MM.1S (cell line): ENCODE results near the gene HSD17B14.

ENCODE experiments used
- DNase-seq: peaks from one replicate; pipeline ENCODE4 v3.0.0-alpha.2; 2015
- H2AFZ ChIP-seq: fragments of 300-600 bp; sonication (generic); 2 replicates; pipeline ENCODE4 v1.6.0; 2016; ENCODE audit warnings: antibody characterized with exemption, low read length
- H3F3A ChIP-seq: fragments of 300-600 bp; sonication (generic); 2 replicates; pipeline ENCODE4 v1.6.1; 2016; ENCODE audit warnings: mild to moderate bottlenecking, antibody characterized with exemption, low read length, moderate library complexity, mixed read lengths; ENCODE audit not compliant: insufficient read depth
- H3K27ac ChIP-seq: fragments of 300-600 bp; sonication (generic); 2 replicates; pipeline ENCODE4 v1.5.1; 2016; ENCODE audit warnings: mild to moderate bottlenecking, low read length
- H3K27me3 ChIP-seq: fragments of 300-600 bp; sonication (generic); replicated peaks from 2 replicates; pipeline ENCODE4 v1.6.0; 2016; ENCODE audit warnings: low read length; ENCODE audit not compliant: insufficient read depth
- H3K36me3 ChIP-seq: fragments of 300-600 bp; sonication (generic); replicated peaks from 2 replicates; pipeline ENCODE4 v1.6.1; 2016; ENCODE audit warnings: mild to moderate bottlenecking, low read length, mixed read lengths; ENCODE audit not compliant: insufficient read depth
- H3K4me1 ChIP-seq: fragments of 300-600 bp; sonication (generic); 2 replicates; pipeline ENCODE4 v1.6.1; 2016; ENCODE audit warnings: low read length, mixed read lengths
- H3K4me2 ChIP-seq: fragments of 300-600 bp; sonication (generic); 2 replicates; pipeline ENCODE4 v1.6.0; 2016; ENCODE audit warnings: low read depth, low read length
- H3K4me3 ChIP-seq: fragments of 300-600 bp; sonication (generic); 2 replicates; pipeline ENCODE4 v1.5.1; 2016; ENCODE audit warnings: low read length, mixed read lengths
- H3K79me2 ChIP-seq: fragments of 300-600 bp; sonication (generic); 2 replicates; pipeline ENCODE4 v1.6.1; 2016; ENCODE audit warnings: mixed run types, low read length, mixed read lengths
- H3K9ac ChIP-seq: fragments of 300-600 bp; sonication (generic); 2 replicates; pipeline ENCODE4 v1.6.1; 2016; ENCODE audit warnings: low read length, mixed read lengths
- H3K9me2 ChIP-seq: fragments of 300-600 bp; sonication (generic); replicated peaks from 2 replicates; pipeline ENCODE4 v1.6.1; 2016; ENCODE audit warnings: mild to moderate bottlenecking, low read length, mixed read lengths; ENCODE audit not compliant: insufficient read depth
- H3K9me3 ChIP-seq: fragments of 300-600 bp; sonication (generic); replicated peaks from 2 replicates; pipeline ENCODE4 v1.6.1; 2016; ENCODE audit warnings: mild to moderate bottlenecking, low read length, mixed read lengths; ENCODE audit not compliant: insufficient read depth
- H4K20me1 ChIP-seq: fragments of 300-600 bp; sonication (generic); 2 replicates; pipeline ENCODE4 v1.6.1; 2016; ENCODE audit warnings: mild to moderate bottlenecking, low read length, moderate library complexity, mixed read lengths; ENCODE audit not compliant: insufficient read depth
- CTCF ChIP-seq: fragments of 300-600 bp; sonication (generic); IDR thresholded peaks from 2 replicates; pipeline ENCODE4 v1.5.1; 2016; ENCODE audit warnings: antibody characterized with exemption, low read length, mixed read lengths
- EZH2 ChIP-seq: fragments of 300-600 bp; sonication (generic); optimal IDR thresholded peaks from 2 replicates; pipeline ENCODE3; 2017; ENCODE audit warnings: low read depth, mild to moderate bottlenecking, antibody characterized with exemption, low read length, mixed read lengths
- EZH2phosphoT487 ChIP-seq: fragments of 300-600 bp; sonication (generic); IDR thresholded peaks from 2 replicates; pipeline ENCODE4 v1.6.1; 2018; ENCODE audit warnings: antibody characterized with exemption, low read length

Gene HSD17B14

GRCh38 chr19:48784527-48784926 is 51.8 kb downstream of the HSD17B14 start:
- H4K20me1 ChIP-seq: no peaks in the 10 kb centered on the region
- H3K4me2 ChIP-seq: no peak overlapping the region
- H3F3A ChIP-seq: 0 out of 2 replicates have a peak, but pooled peaks cover 4% of the 10 kb centered on the region
- H3K4me3 ChIP-seq: no peak overlapping the region
- H3K79me2 ChIP-seq: no peaks in the 10 kb centered on the region
- no peak overlapping the region for H3K9ac ChIP-seq
- TF ChIP-seq EZH2phosphoT487: no peak
- no peak for TF ChIP-seq EZH2
- peak; percentile 20 for TF ChIP-seq CTCF
- no peak for DNase-seq
- H3K27me3 ChIP-seq: peaks cover 50% of the 10 kb centered on the region
- peaks cover 9% of the 10 kb centered on the region for H3K4me1 ChIP-seq
- no peak overlapping the region for H3K27ac ChIP-seq
- no peaks in the 10 kb centered on the region for H3K36me3 ChIP-seq
- H2AFZ ChIP-seq: no peak overlapping the region
- H3K9me2 ChIP-seq: no peaks in the 10 kb centered on the region
- H3K9me3 ChIP-seq: no peaks in the 10 kb centered on the region

- Histone ChIP-seq H3F3A (0 out of 2 replicates have a peak, but pooled peaks cover 4% of the 10 kb centered on the region), H3K36me3 (no peaks in the 10 kb centered on the region), H3K4me3 (no peak overlapping the region), H3K79me2 (no peaks in the 10 kb centered on the region), H3K27ac (no peak overlapping the region), H3K4me2 (0 out of 2 replicates have a peak overlapping the region, but pooled peaks have one; percentile 13), H2AFZ (no peak overlapping the region), H3K27me3 (peaks cover 73% of the 10 kb centered on the region), H3K9me3 (no peaks in the 10 kb centered on the region), H3K9ac (no peak overlapping the region), H3K9me2 (no peaks in the 10 kb centered on the region), H3K4me1 (peaks cover 9% of the 10 kb centered on the region), H4K20me1 (no peaks in the 10 kb centered on the region)
- TF ChIP-seq CTCF (no peak), EZH2phosphoT487 (no peak), EZH2 (no peak)
- DNase-seq: peak; percentile 18
Measured at GRCh38 chr19:48780631-48781391, 55.5 kb downstream of the HSD17B14 start.

- Histone ChIP-seq H3K4me3 (no peak overlapping the region), H3K4me1 (peaks cover 9% of the 10 kb centered on the region), H3K79me2 (no peaks in the 10 kb centered on the region), H3K9me2 (no peaks in the 10 kb centered on the region), H4K20me1 (no peaks in the 10 kb centered on the region), H3K9me3 (no peaks in the 10 kb centered on the region), H2AFZ (no peak overlapping the region), H3K27ac (no peak overlapping the region), H3F3A (0 out of 2 replicates have a peak, but pooled peaks cover 4% of the 10 kb centered on the region), H3K36me3 (no peaks in the 10 kb centered on the region), H3K4me2 (no peak overlapping the region), H3K9ac (no peak overlapping the region), H3K27me3 (peaks cover 62% of the 10 kb centered on the region)
- no peak for DNase-seq
- TF ChIP-seq EZH2 (no peak), EZH2phosphoT487 (no peak), CTCF (no peak)
Measured at GRCh38 chr19:48779636-48780035, 56.7 kb downstream of the HSD17B14 start.
